Stimulated activated CD4-positive, alpha-beta T cell treated with anti-CD3 and anti-CD28 coated beads, Interleukin-4, amount 100 ng/mL, for 24 hours (primary cell): ENCODE data around the gene CYP2J2.
"Not testable (repeated sequence)": the region's sequence is repeated elsewhere in the genome, so short reads cannot be mapped to it uniquely, and the experiment has no call there.

ENCODE experiments used
- DNase-seq: peaks from one replicate; pipeline ENCODE4 v3.0.0-alpha.2; 2020

Gene CYP2J2

DNA sequence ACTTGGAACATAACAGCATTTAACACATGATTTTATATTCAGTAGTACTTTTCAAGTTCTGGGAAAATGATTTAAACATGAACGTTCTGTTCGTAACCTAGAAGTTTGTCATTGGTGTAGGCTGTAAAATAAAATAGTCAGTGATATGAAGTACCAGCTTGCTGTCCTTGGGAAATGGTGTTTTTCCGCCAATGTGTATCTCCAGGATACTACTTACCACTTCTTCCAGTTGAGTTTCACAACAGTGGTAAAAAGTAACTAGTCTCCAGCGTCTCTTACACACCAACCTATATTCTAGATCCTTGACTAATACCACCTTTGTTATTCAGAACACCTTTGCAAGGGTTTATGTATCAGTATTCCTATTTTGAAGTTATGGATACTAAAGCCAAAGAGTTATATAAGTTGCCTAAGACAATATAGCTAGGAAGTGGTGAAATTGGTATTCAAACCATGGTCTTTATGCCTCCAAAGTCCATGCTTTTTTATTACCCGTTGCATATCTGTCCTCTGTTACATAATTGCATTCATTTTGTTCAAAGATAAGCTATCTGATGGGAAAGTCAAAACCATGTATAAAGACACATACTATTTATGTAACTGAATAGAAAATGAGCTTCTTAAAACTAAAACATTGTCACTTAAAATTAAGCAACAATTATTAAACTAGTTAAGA, 68.8 kb downstream of the CYP2J2 start:
- DNase-seq, result no peak

DNA sequence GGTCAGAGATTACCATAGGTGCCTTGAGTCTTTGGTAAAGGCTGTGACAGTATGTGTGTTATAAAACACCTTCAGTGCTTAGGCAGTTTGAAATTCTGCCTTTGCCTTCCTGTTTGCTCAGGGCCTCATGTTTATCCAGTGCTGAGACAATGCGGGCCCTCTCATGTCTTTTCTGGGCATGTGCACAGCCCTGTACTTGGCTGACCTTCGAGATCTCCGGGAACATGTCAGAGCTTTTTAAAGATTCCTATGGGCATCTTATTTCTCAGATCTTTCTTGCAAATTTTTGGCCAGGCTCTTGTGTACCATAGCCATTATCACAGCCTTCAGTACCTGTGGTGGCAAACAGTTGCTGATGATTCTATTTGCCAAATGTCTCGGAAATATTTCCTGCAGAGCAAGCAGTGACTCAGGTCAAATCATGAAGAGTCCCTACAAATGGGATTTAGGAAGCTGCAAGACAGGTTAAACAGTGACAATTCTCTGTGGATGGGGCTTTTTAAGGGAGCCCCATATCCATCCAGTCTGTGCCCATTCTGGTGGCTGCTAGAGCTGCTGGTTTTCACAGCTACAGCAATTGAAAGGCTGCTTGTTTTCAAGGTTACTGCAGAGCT, 69.7 kb downstream of the CYP2J2 start:
- DNase-seq, result no peak

DNA sequence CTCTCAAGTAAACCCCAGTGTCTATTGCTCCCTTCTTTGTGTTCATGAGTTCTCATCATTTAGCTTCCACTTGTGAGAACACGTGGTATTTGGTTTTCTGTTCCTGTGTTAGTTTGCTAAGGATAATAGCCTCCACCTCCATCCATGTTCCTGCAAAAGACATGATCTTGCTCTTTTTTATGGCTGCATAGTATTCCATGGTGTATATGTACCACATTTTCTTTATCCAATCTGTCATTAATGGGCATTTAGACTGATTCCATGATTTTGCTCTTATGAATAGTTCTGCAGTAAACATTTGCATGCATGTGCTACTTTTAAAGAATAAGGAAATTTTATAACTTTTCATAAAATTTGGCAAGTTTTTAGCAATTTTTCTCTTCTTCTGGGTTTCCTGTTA, 71.3 kb downstream of the CYP2J2 start:
- DNase-seq, result not testable (repeated sequence)

DNA sequence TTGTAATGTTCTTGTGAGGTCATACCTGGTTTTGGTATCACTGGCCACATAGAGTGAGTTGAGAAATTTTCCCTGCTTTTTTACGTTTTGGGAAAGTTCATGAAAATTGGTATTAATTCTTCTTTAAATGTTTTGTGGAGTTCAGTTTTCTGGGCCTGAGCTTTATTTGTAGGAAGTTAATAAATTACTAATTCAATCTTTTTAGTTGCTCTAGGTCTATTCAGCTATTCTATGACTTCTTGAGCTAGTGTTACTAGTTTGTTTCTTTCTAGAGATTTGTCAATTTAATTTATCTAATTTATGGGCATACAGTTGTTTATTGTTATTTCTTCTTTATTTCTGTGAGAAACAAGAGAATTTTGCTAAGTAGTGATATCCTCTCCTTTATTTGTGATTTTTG, 74.5 kb downstream of the CYP2J2 start:
- no peak for DNase-seq

DNA sequence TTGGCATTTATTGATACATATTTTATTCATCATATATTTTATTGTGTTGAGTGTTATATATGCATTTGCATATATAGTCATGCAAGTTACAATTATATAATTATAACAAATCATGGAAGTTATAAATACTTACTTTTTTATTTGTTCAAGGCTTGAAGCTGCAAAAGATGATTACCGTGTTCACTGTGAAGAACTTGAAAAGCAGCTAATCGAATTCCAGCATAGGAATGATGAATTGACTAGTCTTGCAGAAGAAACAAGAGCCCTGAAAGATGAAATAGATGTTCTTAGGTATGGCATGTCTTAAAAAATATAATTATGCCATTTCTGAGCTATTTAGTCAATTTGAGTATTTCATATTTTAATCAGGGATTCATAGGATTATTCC, 79.7 kb downstream of the CYP2J2 start:
- DNase-seq, result no peak

DNA sequence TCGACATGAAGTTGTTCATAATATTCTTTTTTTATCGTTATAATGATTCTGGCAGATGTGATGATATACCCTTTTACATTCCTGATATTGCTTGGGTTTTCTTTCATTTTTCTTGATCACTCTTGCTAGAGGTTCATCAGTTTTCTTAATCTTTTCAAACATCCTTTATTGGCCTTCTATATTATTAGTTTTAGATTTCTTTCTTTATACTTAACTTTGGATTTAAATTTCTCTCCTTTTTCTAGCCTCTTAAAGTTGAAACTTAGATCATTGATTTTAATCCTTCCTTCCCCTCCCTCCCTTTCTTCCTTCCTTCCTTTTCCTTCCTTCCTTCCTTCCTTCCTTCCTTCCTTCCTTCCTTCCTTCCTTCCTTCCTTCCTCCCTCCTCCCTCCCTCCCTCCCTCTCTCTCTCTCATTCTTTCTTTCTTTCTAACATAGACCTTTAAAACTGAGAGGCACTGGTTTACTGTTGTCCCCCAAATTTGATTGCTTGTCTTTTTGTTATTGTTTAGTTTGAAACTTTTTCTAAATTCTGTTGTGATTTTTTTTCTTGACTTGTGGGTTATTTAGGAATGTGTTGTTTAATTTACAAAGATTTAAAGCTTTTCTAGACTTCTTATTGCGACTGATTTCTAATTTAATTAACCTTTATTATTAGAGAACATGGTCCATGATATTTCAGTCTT, 80.2 kb downstream of the CYP2J2 start:
- DNase-seq, result no peak

DNA sequence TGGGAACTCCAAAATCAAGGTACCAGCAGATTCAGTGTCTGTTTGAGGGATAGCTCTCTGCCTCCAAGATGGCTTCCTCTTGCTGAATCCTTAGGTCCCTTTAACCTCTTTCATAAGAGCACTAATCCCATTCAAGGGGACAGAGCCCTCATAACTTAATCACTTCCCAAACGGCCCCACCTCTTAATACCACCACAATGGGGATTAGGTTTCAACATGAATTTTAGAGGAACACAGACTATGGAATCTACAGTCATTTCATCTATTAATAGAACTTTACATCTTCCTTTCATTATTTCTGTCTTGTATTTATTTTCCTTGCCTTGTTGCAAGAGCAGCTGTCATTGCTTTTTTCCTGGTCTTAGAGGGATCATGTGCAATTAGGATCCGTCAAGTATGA, 81.5 kb downstream of the CYP2J2 start:
- DNase-seq, result no peak
